HG03575 (cell line): ENCODE data around the gene NKAIN2.
"Not testable (repeated sequence)": the region's sequence is repeated elsewhere in the genome, so short reads cannot be mapped to it uniquely, and the experiment has no call there.

Experiments
- ATAC-seq: cut with Tn5 transposase; IDR thresholded peaks from one replicate; pipeline ENCODE4 v1.9.1; 2021; ENCODE audit not compliant: unreplicated experiment, insufficient number of reproducible peaks, low FRiP score; ENCODE audit errors: extremely low read depth

Gene NKAIN2

DNA sequence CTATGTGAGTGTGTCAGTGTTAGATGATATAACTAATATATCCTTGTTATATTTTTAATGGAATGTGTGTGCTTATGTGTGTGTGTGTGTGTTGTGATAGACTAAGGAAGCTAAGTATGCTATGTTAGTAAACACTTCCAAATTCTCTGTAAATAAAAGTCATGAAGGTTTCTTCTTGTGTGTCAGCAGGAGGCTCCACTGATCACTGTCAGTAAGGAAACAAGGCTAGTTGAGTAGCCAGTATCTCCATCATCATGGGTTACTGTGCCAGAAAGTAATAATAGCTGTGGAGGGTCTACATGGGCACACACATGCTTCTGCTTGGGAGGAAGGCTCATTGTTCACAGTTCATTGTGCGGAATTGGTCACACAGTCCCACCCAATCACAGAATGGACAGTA lies 855.8 kb downstream of the NKAIN2 start:
- no peak for ATAC-seq

DNA sequence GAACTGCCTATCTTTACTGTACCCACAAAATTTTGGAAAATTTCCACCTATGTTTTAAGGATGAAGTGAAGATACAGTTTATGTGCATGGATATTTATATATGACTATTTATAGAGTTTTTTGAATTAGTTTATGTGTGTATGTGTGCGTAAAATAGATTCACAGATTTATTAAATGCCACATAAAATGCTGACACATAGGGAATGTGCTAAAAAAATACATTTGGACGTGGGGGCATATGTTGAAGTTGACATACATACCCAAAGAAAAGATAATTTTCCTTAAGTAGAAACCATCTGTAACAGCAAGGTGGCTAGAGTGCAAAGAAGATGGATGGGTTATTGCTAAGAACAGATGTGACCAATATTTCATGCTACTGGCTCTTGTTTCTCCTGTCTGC lies 856.5 kb downstream of the NKAIN2 start:
- ATAC-seq: no peak

DNA sequence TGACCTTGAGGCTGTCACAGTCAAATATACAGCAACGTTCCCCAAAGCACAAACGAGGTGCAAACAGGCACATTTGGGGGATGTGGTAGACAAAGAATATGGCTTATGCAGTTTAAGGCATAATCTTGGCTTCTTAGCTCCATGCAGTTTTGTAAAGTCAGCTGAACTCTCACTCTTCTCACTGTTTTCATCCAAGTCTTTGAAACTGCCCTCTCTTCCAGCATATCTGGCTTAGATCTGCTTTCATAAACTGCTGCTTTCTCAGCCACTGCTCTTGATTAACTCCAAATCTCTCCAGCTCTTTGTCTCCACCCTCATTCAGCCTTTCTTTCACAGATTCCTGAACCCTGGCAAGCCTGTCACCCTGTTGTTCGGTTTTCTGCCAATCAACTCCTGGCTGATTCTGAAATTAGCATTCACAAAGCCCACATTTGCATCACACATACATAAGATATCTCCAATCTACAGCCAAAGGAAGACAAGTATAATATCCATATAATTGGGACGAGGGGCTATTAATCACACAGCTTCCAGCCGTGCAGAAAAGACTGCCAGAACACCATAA lies 857.5 kb downstream of the NKAIN2 start:
- no peak for ATAC-seq

DNA sequence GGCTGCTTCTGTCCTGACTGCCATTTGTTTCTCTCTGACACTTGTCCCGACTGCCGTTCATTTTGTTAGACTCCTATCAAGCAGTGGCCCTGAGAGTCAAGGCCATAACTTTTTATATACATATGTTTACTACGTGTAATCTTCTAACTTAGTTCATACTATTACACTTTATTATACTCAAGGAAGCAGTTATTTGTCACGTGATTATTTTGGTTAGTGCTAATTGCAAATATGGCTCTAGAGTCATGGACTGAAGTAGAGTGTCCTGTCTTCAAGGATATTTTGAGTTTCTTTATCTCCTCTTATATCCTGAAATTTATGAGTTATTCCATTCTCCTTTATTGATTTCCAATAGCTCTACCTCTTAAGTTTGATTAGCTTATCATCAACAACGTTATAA lies 864.4 kb downstream of the NKAIN2 start:
- no peak for ATAC-seq

DNA sequence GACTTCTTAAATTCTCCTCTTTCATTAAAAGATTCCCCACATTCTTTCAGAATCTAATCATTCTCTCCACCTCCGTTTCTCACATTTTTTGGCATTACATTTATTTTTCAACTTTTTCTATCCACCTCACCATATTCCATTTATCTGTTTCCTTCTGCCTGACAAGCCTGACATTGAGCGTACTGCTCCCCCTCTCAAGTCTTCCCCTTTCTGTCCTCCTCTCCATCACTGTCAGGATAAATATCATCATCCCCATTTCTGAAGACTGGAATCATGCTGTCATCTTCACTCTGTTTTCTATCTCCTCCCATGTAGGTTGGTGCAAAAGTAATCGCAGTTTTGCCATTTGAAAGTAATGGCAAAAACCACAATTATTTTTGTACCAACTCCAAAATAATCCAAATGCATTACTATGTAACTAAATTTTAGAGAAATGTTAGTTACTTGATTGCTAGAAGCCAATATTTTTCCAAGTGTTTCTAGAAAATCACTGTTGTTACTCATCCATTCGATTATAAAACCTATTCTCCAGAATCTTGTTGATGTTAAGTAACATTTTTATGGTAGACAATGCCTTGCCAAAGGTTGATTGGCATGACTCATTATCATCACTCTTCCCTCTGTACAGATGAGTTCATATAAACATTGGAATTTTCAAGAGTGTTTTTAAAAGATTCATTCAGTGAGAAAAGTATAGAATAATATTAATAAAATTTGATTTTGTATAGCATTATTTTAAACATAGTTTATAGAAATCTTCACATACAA lies 866.2 kb downstream of the NKAIN2 start:
- ATAC-seq: no peak

DNA sequence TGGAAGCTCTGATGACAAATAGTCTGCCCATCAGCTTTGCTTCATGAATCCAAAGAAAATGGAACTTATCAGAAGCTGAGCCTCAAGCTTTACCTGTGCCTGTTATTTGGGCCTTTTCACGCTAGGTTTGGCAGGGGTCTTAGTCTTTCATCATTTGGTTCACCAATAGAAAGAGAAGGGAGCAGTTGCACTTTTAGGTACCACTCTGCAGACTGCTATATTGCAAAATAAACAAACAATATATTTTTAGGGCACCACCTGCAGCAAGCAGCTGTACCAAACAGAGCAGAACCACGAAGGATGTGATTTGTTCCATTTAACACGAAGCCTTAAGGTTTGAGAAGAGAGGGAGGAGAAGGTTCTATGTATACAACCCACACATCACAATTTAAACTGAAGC lies 867.1 kb downstream of the NKAIN2 start:
- ATAC-seq: no peak

DNA sequence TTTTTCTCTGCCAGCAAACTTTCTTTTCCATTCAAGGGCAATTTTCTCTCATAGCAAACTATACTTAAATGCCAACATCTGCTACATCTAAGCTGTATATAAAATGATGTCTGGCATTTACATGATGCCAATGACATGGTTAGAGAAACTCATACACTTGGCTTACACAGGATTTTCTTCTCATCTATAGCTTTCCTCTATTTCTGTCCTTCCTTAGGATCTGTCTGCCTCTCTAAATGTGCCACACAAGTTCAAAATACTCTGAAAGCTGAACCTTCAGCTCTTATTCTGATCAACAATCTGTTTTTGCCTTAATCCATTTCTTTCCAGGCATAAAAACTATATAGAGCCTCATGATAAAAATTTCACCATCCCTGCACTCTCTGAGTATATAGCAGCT lies 867.7 kb downstream of the NKAIN2 start:
- no peak for ATAC-seq

DNA sequence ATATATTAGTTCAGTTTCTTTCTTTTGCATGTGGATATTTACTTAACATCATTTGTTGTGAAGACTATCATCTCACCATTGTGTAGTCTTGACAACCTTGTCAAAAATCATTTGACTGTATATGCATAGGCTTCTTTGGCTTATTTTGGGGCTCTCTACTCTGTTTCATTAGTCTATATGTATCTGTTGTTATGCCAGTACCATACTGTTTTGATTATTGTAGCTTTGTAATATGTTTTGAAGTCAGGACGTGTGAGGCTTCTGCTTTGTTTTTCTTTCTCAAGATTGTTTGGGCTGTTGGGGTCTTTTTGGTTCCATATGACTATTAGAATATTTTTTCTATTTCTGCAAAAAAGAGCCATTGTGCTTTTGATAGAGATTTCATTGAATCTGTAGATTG lies 870.4 kb downstream of the NKAIN2 start:
- ATAC-seq: no peak

DNA sequence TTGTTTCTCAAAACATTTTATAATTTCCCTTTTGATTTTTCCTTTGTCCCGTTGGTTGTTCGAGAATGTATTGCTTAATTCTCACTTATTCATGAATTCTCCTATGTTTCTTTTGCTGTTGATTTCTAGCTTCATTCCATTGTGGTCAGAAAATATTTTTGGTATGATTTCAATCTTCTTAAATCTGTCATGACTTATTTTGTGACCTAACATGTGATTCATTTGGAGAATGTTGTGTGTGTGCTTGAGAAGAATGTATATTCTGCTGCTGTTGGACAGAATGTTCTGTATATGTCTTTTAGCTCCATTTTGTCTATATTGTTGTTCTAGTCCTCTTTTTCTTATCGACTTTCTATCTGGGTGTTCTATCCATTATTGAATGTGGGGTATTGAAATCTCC lies 872.4 kb downstream of the NKAIN2 start:
- no peak for ATAC-seq

DNA sequence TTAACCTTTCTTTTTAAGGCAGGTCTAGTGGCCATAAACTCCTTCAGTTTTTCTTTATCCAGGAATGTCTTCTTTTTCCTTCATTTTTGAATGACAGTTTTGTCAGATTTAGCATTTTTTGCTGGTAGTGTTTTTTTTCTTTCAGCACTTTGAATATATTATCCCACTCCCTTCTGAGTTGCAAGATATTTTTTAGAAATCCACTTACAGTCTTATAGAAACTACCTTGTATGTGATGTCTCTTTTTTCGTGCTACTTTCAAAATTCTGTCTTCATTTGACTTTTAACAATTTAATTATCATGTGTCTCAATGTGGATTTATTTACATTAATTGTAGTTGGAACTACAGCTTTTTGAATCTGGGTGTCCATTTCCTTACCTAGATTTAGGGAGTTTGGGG lies 874.2 kb downstream of the NKAIN2 start:
- ATAC-seq: no peak

DNA sequence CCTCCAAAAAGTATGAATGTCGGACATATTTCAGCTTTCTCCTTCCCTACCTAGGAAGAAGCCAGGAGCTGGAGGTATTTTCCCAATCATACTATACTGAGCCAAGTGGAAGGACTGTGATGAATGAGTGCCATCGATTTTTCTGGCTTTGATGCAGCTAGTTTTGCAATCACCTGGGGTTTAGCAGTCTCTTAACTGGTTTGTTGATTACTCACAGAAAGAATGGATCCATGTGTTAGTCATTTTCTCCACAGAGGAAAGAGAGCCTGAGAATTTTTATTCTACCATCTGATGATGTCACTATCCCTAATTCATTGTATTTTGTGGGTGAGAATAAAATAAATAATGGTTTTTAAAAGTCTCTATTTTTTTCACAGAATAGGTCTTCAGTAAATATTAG lies 875.7 kb downstream of the NKAIN2 start:
- no peak for ATAC-seq

DNA sequence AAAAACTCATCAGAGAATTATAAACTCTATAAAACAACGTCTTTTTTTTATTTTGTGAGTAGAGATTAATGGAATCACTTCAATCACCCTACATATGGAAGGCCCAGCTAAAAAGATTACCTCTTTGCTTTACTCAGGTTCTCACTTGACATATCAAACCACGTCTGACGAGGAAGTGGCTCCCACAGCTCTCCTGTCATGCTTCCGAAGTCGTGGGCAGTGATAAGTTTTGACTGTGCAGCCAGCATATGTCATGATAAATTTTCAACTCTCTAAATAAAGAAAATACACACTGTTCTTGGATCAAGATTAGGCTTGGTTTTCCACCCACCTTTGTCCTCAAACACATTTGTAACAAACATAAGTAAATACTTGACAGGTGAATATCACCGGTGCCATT lies 879.1 kb downstream of the NKAIN2 start:
- no peak for ATAC-seq

DNA sequence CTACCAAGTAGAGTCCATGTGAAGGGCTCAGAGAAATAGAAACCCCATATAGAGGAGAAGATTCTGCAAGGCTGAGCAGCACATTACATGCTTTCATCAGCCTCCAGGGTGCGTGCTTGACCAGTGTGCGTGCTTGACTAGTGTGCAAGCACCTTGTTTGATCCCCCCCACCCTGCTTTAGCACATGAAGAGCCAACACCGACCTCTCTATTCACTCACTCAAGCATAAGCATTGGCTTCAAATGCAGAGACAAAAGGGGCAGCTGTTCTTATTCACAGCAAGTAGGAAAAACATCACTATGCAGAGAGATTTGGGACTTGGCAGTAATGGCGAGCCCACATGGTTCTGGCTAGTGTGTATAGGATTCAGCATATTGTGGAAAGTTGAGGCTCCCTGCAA lies 879.8 kb downstream of the NKAIN2 start:
- ATAC-seq: no peak

DNA sequence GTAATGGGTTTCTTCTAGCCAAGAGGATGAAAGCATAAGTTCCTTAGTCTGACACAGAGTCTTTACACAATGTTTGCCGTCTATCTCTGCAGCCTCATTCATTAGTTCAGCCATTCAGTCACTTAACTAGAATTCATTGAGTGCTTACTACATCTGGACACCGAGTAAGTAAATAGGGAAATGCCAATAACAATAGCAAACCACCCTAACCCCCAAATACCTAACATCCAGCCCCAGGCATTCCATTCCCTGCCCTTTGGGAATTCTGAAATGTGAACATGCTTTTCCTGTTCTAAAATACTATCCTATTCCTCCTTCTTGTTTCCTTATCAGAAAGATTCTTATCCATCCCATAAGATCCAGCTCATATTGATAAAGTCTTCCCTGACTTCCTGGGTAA lies 881.0 kb downstream of the NKAIN2 start:
- ATAC-seq: no peak

DNA sequence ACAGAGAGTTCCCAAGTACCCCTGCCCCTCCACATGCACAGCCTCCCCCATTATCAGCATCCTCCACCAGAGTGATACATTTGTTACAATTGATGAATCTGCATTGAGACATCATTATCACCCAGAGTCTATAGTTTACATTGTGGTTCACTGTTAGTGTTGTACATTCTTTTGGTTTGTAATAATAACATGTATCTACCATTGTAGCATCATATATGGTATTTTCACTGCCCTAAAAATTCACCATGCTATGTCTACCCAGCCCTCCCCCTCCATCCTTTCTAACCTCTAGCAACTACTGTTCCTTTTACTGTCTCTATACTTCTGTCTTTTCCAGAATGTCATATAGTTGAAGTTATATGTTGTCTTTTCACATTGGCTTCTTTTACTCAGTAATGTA lies 884.7 kb downstream of the NKAIN2 start:
- no peak for ATAC-seq

DNA sequence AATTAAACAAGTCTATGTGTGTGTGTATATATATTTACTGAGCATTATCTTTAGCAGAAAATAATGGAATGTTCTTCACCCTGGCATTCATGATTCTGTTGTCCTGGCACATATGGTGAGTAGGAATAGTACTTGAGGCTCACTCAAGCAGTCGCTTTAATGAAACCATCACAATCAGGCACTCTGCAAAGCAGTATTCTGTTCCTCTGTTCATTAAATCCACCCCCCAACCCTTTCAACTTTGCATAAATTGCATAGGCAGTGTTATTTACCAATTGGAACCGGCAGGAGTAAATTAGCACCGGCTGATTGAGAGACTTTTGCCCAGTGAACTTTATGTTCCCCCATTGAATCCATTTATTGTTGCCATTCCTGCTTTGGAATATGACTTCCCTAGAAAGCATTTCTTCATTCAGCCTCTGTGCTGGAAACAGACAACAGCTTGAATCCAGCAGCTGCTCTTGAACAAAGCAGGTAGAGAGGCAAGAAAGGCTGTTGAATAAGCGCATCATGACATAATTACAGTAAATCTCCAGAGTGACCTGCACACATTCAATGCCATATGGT lies 890.6 kb downstream of the NKAIN2 start:
- no peak for ATAC-seq

DNA sequence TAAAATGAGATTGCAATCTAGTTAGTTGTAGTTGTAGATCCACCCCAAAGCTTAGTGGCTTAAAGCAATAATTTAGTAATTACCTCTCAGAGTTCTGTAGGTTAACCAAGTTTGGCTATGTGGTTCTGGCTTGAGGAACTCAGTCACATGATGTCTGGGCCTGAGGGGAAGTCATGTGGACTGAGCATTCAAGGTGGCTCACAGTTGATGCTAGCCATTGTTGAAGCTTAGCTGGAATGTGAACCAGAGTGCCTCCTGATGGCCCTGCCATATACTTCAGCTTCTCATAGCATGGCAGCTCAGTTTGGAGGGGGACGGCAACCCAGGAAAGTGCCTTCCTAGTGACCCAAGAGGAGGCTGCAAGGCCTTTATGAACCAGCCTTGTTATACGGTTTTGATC lies 895.4 kb downstream of the NKAIN2 start:
- no peak for ATAC-seq

DNA sequence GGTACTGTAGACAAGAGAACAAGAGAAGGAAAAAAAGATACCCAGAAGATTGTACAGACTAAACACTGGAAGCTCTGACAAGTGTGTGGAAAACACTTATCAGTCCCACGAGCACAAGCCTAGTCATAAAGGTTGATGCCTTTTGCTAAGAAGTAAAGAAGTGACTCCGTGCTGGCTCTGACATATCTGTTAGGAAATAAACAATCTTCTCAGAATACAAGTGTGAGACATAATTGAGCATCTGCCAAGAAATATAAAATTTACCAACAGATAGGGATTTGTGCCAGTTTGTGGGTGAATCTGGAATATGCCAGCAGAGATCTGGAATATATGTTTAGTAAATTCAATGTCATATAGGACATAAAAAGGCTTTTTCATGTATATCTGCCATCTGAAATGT lies 899.9 kb downstream of the NKAIN2 start:
- ATAC-seq: no peak

DNA sequence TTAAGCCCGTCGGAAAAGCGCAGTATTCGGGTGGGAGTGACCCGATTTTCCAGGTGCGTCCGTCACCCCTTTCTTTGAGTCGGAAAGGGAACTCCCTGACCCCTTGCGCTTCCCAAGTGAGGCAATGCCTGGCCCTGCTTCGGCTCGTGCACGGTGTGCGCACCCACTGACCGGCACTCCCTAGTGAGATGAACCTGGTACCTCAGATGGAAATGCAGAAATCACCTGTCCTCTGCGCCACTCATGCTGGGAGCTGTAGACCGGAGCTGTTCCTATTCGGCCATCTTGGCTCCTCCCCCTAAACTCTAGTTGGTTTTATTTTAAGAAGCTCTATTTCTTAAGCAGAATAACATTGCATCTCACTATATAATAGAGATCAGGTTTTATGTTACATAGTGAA lies 908.9 kb downstream of the NKAIN2 start:
- not testable (repeated sequence) for ATAC-seq

DNA sequence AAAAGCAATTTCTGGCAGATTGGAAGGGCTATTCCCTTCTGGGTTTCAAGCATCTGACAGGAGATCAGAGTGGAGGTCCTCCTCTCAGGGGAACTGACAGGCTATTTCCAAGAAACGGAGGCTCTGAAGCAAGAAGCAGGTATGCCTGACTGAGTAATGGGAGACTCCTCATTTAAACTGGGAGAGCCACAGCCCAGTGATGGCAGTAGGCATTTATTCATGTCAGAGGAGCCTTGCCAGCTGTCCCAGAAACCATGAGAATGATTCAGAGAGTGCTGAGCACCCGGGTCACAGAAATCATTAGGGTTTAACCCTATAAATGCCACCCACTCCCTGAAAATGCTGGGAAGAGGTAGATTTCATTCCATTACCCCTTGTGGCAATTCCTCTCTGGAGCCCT lies 911.1 kb downstream of the NKAIN2 start:
- ATAC-seq: no peak

DNA sequence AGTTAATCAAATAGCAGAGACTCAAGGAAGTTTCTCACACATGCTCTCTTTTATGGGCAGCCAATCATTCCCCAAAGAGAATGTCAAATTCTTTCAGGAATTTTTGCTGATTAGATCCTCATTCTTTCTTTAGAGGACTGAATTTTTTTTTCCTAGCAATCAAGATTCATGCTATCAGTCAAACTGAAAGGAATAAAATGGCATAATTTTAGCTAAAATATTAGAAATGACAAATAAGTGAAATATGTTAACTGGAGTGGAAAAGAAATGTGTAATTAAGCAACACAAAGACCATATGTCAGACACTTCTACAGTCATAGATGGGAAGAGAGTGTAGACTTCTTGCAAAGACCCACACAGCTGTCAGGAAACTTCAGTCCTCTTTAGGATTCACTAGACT lies 916.2 kb downstream of the NKAIN2 start:
- ATAC-seq: no peak
